HL-60 (cell line): Measurements from ENCODE around the gene ITGAD.

Source experiments
- DNase-seq, 2 experiments: peaks; one replicate each; pipeline ENCODE4 v3.0.0-alpha.2; 2010 to 2020; ENCODE audit warnings: low read depth in 1 of 2, low spot score in 1 of 2
- H3K27ac ChIP-seq: fragments of 250-450 bp; sonication (Bioruptor Pico); replicated peaks from 2 replicates; pipeline ENCODE4 v1.5.1; 2020; ENCODE audit warnings: mild to moderate bottlenecking, moderate library complexity
- H3K27me3 ChIP-seq: fragments of 250-450 bp; sonication (Bioruptor Pico); 2 replicates; pipeline ENCODE4 v1.5.1; 2021; ENCODE audit warnings: mild to moderate bottlenecking, moderate library complexity; ENCODE audit not compliant: insufficient read depth, poor library complexity, severe bottlenecking
- H3K4me3 ChIP-seq: replicated peaks from 2 replicates; pipeline ENCODE4 v1.5.1; 2011; ENCODE audit warnings: mild to moderate bottlenecking, control low read depth, low read length; ENCODE audit not compliant: insufficient read depth
- GABPA ChIP-seq: IDR thresholded peaks from 2 replicates; pipeline ENCODE4 v1.6.1; 2012; ENCODE audit warnings: low read depth
- POLR2AphosphoS5 ChIP-seq: IDR thresholded peaks from 2 replicates; pipeline ENCODE4 v1.6.1; 2012; ENCODE audit warnings: low read depth
- SPI1 ChIP-seq: IDR thresholded peaks from 2 replicates; pipeline ENCODE4 v1.6.1; 2012; ENCODE audit warnings: low read depth, mild to moderate bottlenecking, borderline replicate concordance
- TF ChIP-seq, protein P1 (sequence below): IDR thresholded peaks from 2 replicates; pipeline ENCODE4 v1.6.1; 2012; ENCODE audit warnings: low read depth; ENCODE audit not compliant: insufficient replicate concordance
- TF ChIP-seq, protein P2 (sequence below): IDR thresholded peaks from one replicate; pipeline ENCODE4 v1.5.1; 2011; ENCODE audit warnings: low read length, control low read depth, inconsistent platforms; ENCODE audit not compliant: insufficient read depth

ITGAD gene

DNA sequence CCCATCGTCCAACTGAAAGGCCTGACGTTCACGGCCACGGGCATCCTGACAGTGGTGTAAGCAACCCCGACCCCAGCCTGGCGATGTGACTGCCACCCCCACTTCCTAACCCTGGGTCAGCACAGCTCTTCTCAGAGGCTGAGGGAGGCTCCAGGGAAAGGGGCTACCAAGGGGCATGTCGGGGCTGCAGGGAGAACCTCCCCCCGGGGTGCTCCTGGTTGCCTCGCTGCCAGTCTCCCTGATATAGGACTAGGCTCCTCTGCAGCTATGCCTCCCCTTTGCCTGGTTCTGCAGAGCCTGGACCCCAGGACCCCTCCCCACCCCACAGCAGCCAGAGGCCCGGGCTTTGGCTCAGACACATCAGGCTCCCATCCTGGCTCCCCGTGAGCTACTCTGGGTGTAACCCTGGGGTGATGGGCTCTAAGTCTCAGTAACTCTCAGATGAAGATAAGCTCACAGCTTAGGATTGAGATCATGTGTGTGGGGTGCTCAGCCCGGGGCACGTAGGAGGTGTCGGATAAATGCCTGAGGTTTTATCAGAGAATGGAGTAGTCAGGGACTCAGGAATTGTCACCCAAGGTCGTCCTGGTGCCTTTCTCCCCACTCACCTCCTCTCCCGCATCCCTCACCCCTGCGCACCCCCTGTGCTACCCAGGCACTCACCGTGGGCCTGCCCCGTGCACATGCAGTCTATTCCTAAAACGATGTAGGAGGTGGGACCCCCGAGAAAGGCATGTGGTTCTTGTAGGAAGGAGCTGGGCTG lies 10.6 kb downstream of the ITGAD start:
- H3K4me3 ChIP-seq = no peak overlapping the region
- DNase-seq = no peak
- H3K27ac ChIP-seq = no peak overlapping the region
- TF ChIP-seq GABPA (no peak), POLR2AphosphoS5 (no peak), SPI1 (no peak)
- TF ChIP-seq, protein P1, sequence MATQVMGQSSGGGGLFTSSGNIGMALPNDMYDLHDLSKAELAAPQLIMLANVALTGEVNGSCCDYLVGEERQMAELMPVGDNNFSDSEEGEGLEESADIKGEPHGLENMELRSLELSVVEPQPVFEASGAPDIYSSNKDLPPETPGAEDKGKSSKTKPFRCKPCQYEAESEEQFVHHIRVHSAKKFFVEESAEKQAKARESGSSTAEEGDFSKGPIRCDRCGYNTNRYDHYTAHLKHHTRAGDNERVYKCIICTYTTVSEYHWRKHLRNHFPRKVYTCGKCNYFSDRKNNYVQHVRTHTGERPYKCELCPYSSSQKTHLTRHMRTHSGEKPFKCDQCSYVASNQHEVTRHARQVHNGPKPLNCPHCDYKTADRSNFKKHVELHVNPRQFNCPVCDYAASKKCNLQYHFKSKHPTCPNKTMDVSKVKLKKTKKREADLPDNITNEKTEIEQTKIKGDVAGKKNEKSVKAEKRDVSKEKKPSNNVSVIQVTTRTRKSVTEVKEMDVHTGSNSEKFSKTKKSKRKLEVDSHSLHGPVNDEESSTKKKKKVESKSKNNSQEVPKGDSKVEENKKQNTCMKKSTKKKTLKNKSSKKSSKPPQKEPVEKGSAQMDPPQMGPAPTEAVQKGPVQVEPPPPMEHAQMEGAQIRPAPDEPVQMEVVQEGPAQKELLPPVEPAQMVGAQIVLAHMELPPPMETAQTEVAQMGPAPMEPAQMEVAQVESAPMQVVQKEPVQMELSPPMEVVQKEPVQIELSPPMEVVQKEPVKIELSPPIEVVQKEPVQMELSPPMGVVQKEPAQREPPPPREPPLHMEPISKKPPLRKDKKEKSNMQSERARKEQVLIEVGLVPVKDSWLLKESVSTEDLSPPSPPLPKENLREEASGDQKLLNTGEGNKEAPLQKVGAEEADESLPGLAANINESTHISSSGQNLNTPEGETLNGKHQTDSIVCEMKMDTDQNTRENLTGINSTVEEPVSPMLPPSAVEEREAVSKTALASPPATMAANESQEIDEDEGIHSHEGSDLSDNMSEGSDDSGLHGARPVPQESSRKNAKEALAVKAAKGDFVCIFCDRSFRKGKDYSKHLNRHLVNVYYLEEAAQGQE = no peak
- TF ChIP-seq, protein P2, sequence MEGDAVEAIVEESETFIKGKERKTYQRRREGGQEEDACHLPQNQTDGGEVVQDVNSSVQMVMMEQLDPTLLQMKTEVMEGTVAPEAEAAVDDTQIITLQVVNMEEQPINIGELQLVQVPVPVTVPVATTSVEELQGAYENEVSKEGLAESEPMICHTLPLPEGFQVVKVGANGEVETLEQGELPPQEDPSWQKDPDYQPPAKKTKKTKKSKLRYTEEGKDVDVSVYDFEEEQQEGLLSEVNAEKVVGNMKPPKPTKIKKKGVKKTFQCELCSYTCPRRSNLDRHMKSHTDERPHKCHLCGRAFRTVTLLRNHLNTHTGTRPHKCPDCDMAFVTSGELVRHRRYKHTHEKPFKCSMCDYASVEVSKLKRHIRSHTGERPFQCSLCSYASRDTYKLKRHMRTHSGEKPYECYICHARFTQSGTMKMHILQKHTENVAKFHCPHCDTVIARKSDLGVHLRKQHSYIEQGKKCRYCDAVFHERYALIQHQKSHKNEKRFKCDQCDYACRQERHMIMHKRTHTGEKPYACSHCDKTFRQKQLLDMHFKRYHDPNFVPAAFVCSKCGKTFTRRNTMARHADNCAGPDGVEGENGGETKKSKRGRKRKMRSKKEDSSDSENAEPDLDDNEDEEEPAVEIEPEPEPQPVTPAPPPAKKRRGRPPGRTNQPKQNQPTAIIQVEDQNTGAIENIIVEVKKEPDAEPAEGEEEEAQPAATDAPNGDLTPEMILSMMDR = no peak
- H3K27me3 ChIP-seq = no peaks in the 10 kb centered on the region

DNA sequence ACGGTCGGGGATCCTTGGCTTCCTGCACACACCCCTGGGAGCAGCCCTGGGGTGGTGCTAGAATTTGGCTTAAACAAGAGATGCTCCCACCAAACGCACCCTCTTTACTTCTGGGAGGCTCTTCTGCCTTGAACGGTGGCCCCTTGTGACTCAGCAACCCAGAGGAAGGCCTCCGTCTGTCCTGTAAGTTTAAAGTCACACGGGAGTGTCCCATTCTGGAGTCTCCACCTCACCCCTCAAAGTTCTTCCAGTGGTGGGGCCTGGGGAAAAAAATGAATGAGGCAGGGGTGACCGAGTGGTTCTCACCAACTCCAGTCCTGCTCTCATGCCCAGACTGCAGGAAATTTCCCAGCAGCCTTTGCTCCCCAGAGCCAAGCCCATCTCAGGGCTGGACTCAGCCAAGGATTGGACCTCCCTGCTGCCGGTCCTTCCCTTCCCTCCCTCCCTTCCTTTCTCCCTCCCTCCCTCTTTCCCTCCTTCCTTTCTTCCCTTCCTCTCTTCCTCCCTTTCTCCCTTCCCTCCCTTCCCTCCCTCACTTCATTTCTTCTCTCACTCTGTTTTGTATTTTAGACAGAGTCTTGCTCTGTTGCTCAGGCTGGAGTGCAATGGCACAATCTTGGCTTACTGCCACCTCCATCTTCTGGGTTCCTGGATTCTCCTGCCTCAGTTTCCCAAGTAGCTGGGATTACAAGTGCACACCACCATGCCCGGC lies 11.4 kb downstream of the ITGAD start:
- H3K4me3 ChIP-seq = no peak overlapping the region
- no peak overlapping the region for H3K27ac ChIP-seq
- TF ChIP-seq, protein P1 = no peak
- TF ChIP-seq POLR2AphosphoS5 (no peak), SPI1 (no peak), GABPA (no peak)
- TF ChIP-seq, protein P2 = no peak
- no peaks in the 10 kb centered on the region for H3K27me3 ChIP-seq
- DNase-seq = no peak

DNA sequence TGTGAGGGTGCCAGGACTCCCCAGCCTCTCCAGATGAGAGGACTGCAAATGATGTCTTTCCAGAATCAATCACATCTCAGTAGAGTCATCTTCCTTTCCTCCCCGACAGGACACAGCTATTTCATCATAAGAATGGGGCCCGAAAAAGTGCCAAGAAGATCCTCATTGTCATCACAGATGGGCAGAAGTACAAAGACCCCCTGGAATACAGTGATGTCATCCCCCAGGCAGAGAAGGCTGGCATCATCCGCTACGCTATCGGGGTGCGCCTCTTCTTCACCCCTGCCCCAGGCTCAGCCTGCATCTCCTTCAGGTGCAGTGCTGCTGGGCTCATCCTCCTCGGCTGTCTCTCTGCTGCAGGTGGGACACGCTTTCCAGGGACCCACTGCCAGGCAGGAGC lies 14.3 kb downstream of the ITGAD start:
- TF ChIP-seq POLR2AphosphoS5 (no peak), SPI1 (no peak), GABPA (no peak)
- TF ChIP-seq, protein P1 = no peak
- TF ChIP-seq, protein P2 = no peak
- Histone ChIP-seq H3K4me3 (no peak overlapping the region), H3K27ac (no peak overlapping the region), H3K27me3 (no peaks in the 10 kb centered on the region)
- DNase-seq = no peak
